GM23248 (cell line): ENCODE measurements around the gene MYT1. TPM values are rescaled to one million over a fixed set of nuclear protein-coding genes. Genes with fewer than 3 reads are reported as not detected.
"Not testable (repeated sequence)": the region's sequence is repeated elsewhere in the genome, so short reads cannot be mapped to it uniquely, and the experiment has no call there.

Experiments
- DNase-seq: peaks from one replicate; pipeline ENCODE4 v3.0.0-alpha.2; 2015
- H2AFZ ChIP-seq: fragments of 200-600 bp; sonication (generic); 2 replicates; pipeline ENCODE4 v1.6.1; 2016; ENCODE audit warnings: antibody characterized with exemption
- H3F3A ChIP-seq: fragments of 200-600 bp; sonication (generic); 2 replicates; pipeline ENCODE4 v1.6.1; 2016; ENCODE audit warnings: mild to moderate bottlenecking, antibody characterized with exemption, mixed run types; ENCODE audit not compliant: insufficient read depth
- H3K27ac ChIP-seq: fragments of 200-600 bp; sonication (generic); 2 replicates; pipeline ENCODE4 v1.5.1; 2016; ENCODE audit warnings: mild to moderate bottlenecking
- H3K27me3 ChIP-seq: fragments of 200-600 bp; sonication (generic); replicated peaks from 2 replicates; pipeline ENCODE4 v1.6.1; 2016; ENCODE audit warnings: mild to moderate bottlenecking; ENCODE audit not compliant: insufficient read depth
- H3K36me3 ChIP-seq: fragments of 200-600 bp; sonication (generic); 2 replicates; pipeline ENCODE4 v1.6.1; 2016; ENCODE audit warnings: low read depth, mild to moderate bottlenecking
- H3K4me1 ChIP-seq: fragments of 200-600 bp; sonication (generic); 2 replicates; pipeline ENCODE4 v1.6.1; 2016; ENCODE audit warnings: mild to moderate bottlenecking; ENCODE audit not compliant: insufficient read depth
- H3K4me2 ChIP-seq: fragments of 200-600 bp; sonication (generic); one replicate; pipeline ENCODE4 v1.6.1; 2016; ENCODE audit warnings: mild to moderate bottlenecking; ENCODE audit not compliant: unreplicated experiment
- H3K4me3 ChIP-seq: fragments of 200-600 bp; sonication (generic); 2 replicates; pipeline ENCODE4 v1.5.1; 2016; ENCODE audit warnings: mild to moderate bottlenecking
- H3K79me2 ChIP-seq: fragments of 200-600 bp; sonication (generic); 2 replicates; pipeline ENCODE4 v1.6.1; 2016; ENCODE audit warnings: mild to moderate bottlenecking; ENCODE audit not compliant: insufficient read depth
- H3K9ac ChIP-seq: fragments of 200-600 bp; sonication (generic); 2 replicates; pipeline ENCODE4 v1.6.1; 2016; ENCODE audit warnings: mild to moderate bottlenecking
- H3K9me2 ChIP-seq: fragments of 200-600 bp; sonication (generic); 2 replicates; pipeline ENCODE4 v1.6.1; 2016; ENCODE audit warnings: mixed run types, mild to moderate bottlenecking, moderate library complexity; ENCODE audit not compliant: insufficient read depth
- H3K9me3 ChIP-seq: fragments of 200-600 bp; sonication (generic); one replicate; pipeline ENCODE4 v1.6.1; 2017; ENCODE audit warnings: low read depth
- H4K20me1 ChIP-seq: fragments of 200-600 bp; sonication (generic); 2 replicates; pipeline ENCODE4 v1.6.0; 2016; ENCODE audit not compliant: insufficient read depth
- EZH2 ChIP-seq: fragments of 200-600 bp; sonication (generic); IDR thresholded peaks from 2 replicates; pipeline ENCODE4 v1.6.1; 2018; ENCODE audit warnings: antibody characterized with exemption, mild to moderate bottlenecking; ENCODE audit not compliant: insufficient read depth, poor library complexity, severe bottlenecking
- EZH2phosphoT487 ChIP-seq: fragments of 200-600 bp; sonication (generic); IDR thresholded peaks from 2 replicates; pipeline ENCODE4 v1.6.1; 2018; ENCODE audit warnings: antibody characterized with exemption, moderate library complexity, mild to moderate bottlenecking, low read depth; ENCODE audit not compliant: insufficient read depth
- WGBS, 2 experiments: methylation state at CpG; one replicate each; pipeline ENCODE4 v1.1.6; 2015 to 2017; ENCODE audit warnings: low lambda C conversion rate in 2 of 2, low coverage in 1 of 2; ENCODE audit errors: missing lambda C conversion rate in 2 of 2; 5-methylcytosine and 5-hydroxymethylcytosine counted together
- in situ Hi-C: fragments of 300-500 bp; cut with MboI; formaldehyde crosslinking; loops from 2 replicates; pipeline ENCODE4 v1.15.0; 2020
- polyA plus RNA-seq: library from polyadenylated mRNA; unstranded; fragments of >200 nt; fragmentation: Nextera tagmentation; extraction: Ambion mirVana; gene quantifications from 2 replicates; pipeline ENCODE4 v1.2.1, GENCODE V29; 2016
- total RNA-seq: library from RNA; depleted of rRNA; stranded (reverse); fragments of >200 nt; shearing (Covaris generic); gene quantifications from 2 replicates; pipeline ENCODE4 v1.2.3, GENCODE V29; 2014

Gene MYT1
- total and polyA plus RNA-seq, 2 experiments from 2014 or later: not detected

DNA sequence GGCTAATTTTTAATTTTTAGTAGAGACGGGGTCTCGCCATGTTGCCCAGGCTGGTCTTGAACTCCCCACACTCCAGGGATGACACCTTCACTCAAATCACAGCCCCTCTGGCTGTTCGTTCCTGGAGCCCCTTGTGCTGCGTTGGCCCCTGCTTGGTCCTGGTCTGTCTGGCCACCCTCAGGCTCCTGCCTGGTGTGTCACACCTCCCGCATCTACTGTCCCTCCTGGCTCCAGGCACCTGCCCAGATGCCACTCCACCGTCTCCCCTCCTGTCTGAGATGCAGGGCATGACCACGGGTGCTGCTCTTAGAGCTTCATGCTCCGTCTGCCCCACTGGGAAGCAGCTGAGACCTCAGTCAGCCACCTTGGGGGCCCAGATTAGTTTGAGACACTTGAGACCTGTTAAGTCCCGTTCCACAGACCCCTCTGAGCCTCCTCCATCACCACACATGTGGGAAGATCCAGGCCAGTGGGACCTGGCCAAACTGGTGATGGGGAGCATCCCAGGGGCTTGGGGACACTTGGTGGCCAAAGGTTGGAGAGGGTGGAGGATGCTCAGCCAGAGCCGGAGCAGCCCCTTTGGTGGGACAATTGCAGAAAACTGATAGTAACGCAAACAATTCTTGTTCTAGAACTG lies 35.0 kb upstream of the MYT1 start:
- no peak for DNase-seq
- Histone ChIP-seq H3K9ac (no peak overlapping the region), H3K9me2 (no peaks in the 10 kb centered on the region), H3K27ac (no peak overlapping the region), H3K4me2 (no peak overlapping the region), H3K4me3 (no peak overlapping the region), H3K79me2 (no peaks in the 10 kb centered on the region), H3K27me3 (peaks cover 23% of the 10 kb centered on the region), H2AFZ (no peak overlapping the region), H3K36me3 (no peaks in the 10 kb centered on the region), H4K20me1 (no peaks in the 10 kb centered on the region), H3F3A (no peaks in the 10 kb centered on the region), H3K4me1 (no peaks in the 10 kb centered on the region), H3K9me3 (no peaks in the 10 kb centered on the region)
- WGBS, 2 experiments: 61 to 63% methylated on average over 11 of the region's 11 CpGs
- in situ Hi-C loops: no loop called here
- TF ChIP-seq EZH2: no peak
- TF ChIP-seq EZH2phosphoT487: no peak

DNA sequence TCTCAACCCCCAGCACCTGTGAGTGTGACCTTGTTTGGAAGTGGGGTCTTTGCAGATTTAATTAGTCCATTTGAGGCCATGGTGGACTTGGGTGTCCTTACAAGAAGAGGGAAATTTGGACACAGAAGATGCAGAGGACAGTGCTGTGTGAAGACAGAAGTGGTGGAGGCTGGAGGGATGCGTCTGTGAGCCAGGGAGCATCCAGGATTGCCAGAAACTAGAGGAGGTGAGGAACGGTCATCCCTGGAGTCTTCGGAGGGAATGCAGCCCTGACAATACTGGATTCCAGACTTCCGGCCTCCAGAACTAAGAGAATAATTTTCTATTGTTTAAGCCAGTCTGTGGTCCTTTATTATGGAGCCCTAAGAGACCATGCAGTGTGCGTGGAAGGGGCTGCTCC lies 34.0 kb upstream of the MYT1 start:
- H2AFZ ChIP-seq: no peak overlapping the region
- H3K36me3 ChIP-seq: no peaks in the 10 kb centered on the region
- H3K4me3 ChIP-seq: no peak overlapping the region
- H3K4me1 ChIP-seq: no peaks in the 10 kb centered on the region
- 34 to 43% methylated on average over 5 of the region's 5 CpGs for WGBS, 2 experiments
- TF ChIP-seq EZH2phosphoT487: no peak
- TF ChIP-seq EZH2: no peak
- in situ Hi-C loops: no loop called here
- H3K9ac ChIP-seq: no peak overlapping the region
- no peak overlapping the region for H3K27ac ChIP-seq
- no peaks in the 10 kb centered on the region for H3K79me2 ChIP-seq
- no peaks in the 10 kb centered on the region for H4K20me1 ChIP-seq
- peaks cover 14% of the 10 kb centered on the region for H3K27me3 ChIP-seq
- no peaks in the 10 kb centered on the region for H3K9me2 ChIP-seq
- DNase-seq: no peak
- H3K9me3 ChIP-seq: no peaks in the 10 kb centered on the region
- no peaks in the 10 kb centered on the region for H3F3A ChIP-seq
- no peak overlapping the region for H3K4me2 ChIP-seq

DNA sequence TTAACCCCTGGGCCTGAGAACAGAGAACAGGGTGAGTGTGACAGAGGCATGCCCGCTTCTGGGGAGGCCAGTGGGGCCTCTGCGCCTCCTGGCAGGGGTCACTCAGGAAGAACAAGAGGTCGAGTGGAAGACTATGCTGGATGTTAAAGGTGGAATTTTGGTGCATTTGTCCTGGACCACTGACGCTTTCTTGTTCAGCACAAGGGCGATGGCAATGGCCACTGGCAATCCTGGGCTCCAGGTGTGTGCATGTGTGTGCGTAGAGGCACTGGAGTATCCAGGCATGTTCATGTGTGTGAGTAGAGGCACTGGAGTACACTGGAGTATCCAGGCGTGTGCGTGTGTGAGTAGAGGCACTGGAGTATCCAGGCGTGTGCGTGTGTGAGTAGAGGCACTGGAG lies 33.4 kb upstream of the MYT1 start:
- WGBS, 2 experiments: 72 to 82% methylated on average over 10 of the region's 10 CpGs
- Histone ChIP-seq H3K9me3 (no peaks in the 10 kb centered on the region), H3K9ac (no peak overlapping the region), H3F3A (no peaks in the 10 kb centered on the region), H3K4me3 (no peak overlapping the region), H2AFZ (no peak overlapping the region), H3K79me2 (no peaks in the 10 kb centered on the region), H3K27ac (no peak overlapping the region), H3K4me2 (no peak overlapping the region), H3K4me1 (no peaks in the 10 kb centered on the region), H3K9me2 (no peaks in the 10 kb centered on the region), H4K20me1 (no peaks in the 10 kb centered on the region), H3K36me3 (no peaks in the 10 kb centered on the region), H3K27me3 (peaks cover 14% of the 10 kb centered on the region)
- no peak for DNase-seq
- TF ChIP-seq EZH2: no peak
- TF ChIP-seq EZH2phosphoT487: no peak
- in situ Hi-C loops: no loop called here

DNA sequence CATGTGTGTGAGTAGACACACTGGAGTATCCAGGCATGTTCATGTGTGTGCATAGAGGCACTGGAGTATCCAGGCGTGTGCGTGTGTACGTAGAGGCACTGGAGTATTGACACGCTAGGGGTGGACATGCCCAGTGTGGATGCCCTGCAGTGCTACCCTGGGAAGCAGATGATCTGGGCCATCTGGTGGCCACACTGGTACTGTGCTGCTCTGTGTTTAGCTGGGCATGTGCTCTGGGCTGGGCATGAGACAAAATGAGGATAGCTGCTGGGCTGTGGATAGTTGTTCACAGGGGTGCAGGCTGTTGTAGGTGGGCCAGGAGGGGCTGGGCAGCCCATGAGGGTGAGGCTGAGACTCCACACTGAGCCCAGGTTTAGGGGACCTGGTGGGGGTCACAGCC lies 32.8 kb upstream of the MYT1 start:
- H3K79me2 ChIP-seq: no peaks in the 10 kb centered on the region
- no peak overlapping the region for H3K27ac ChIP-seq
- peak; percentile 27 for DNase-seq
- no peak overlapping the region for H2AFZ ChIP-seq
- 58 to 69% methylated on average over 4 of the region's 4 CpGs for WGBS, 2 experiments
- TF ChIP-seq EZH2phosphoT487 (no peak), EZH2 (no peak)
- no peak overlapping the region for H3K4me3 ChIP-seq
- H3K27me3 ChIP-seq: peaks cover 14% of the 10 kb centered on the region
- no peaks in the 10 kb centered on the region for H3K36me3 ChIP-seq
- no peaks in the 10 kb centered on the region for H4K20me1 ChIP-seq
- no peak overlapping the region for H3K4me2 ChIP-seq
- no peaks in the 10 kb centered on the region for H3K9me3 ChIP-seq
- no peaks in the 10 kb centered on the region for H3F3A ChIP-seq
- no peaks in the 10 kb centered on the region for H3K9me2 ChIP-seq
- no peaks in the 10 kb centered on the region for H3K4me1 ChIP-seq
- H3K9ac ChIP-seq: no peak overlapping the region
- in situ Hi-C loops: no loop called here

DNA sequence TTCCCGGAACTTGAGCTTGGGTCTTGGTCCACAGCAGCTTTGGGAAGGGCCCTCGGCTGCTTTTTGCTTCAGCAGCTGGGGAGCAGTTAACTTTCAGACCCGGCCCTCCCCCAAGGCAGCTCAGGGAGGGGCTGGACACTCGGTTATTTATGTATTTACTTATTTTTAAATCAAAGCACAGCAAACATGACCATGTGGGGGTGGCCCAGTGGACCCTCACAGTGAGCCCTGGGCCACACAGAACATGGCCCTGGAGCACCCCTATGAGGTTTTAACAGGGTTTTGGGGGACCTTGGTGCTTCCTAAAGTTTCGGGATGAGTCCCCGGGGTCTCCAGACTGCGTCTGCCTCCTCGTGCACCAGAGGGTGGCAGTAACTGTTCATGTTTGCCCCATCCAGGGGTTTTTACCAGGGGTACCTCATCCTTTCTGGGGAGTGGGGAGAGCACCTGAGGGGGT lies 30.3 kb upstream of the MYT1 start:
- no peaks in the 10 kb centered on the region for H3K9me3 ChIP-seq
- in situ Hi-C loops: no loop called here
- DNase-seq: no peak
- no peak for TF ChIP-seq EZH2
- no peak for TF ChIP-seq EZH2phosphoT487
- H3F3A ChIP-seq: no peaks in the 10 kb centered on the region
- no peaks in the 10 kb centered on the region for H3K4me1 ChIP-seq
- H3K27ac ChIP-seq: no peak overlapping the region
- H3K9ac ChIP-seq: no peak overlapping the region
- 38 to 41% methylated on average over 8 of the region's 8 CpGs for WGBS, 2 experiments
- no peak overlapping the region for H3K4me2 ChIP-seq
- no peaks in the 10 kb centered on the region for H3K79me2 ChIP-seq
- no peaks in the 10 kb centered on the region for H3K36me3 ChIP-seq
- no peaks in the 10 kb centered on the region for H3K9me2 ChIP-seq
- H3K27me3 ChIP-seq: peaks cover 1% of the 10 kb centered on the region; the same call in 1 of the 2 replicates
- no peaks in the 10 kb centered on the region for H4K20me1 ChIP-seq
- H3K4me3 ChIP-seq: no peak overlapping the region
- no peak overlapping the region for H2AFZ ChIP-seq

DNA sequence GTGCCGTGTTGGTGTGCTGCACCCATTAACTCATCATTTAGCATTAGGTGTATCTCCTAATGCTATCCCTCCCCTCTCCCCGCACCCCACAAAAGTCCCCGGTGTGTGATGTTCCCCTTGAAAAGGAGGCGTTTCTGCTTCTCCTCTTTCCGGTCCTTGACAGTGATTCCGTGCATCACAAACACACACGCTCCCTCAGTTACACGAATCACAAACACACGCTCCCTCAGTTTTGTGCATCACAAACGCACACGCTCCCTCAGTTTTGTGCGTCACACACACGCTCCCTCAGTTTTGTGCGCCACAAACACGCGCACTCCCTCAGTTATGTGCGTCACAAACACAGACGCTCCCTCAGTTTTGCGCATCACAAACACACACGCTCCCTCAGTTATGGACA lies 29.5 kb upstream of the MYT1 start:
- DNase-seq, H3K79me2 ChIP-seq, H3K9ac ChIP-seq, in situ Hi-C loops, H3K4me1 ChIP-seq, H3F3A ChIP-seq, H3K9me3 ChIP-seq, H3K9me2 ChIP-seq, H2AFZ ChIP-seq, H3K27me3 ChIP-seq, H3K4me2 ChIP-seq, H3K27ac ChIP-seq, H4K20me1 ChIP-seq, H3K36me3 ChIP-seq, H3K4me3 ChIP-seq: not testable (repeated sequence)
- WGBS, 2 experiments: 42 to 54% methylated on average over 14 to 20 of the region's 20 CpGs
